H9 (cell line): Measurements from ENCODE around the gene CCDC186. TPM values are rescaled to one million over a fixed set of nuclear protein-coding genes. Genes with fewer than 3 reads are reported as not detected.

Experiments used
- DNase-seq: peaks from one replicate; pipeline ENCODE4 v3.0.0-alpha.2; 2017
- H2AFZ ChIP-seq: one replicate; pipeline ENCODE4 v1.6.1; 2013; ENCODE audit warnings: mild to moderate bottlenecking, low read length, control low read depth, moderate library complexity
- H2AK5ac ChIP-seq: 2 replicates; pipeline ENCODE4 v1.6.1; 2013; ENCODE audit warnings: low read length, control low read depth, mixed read lengths; ENCODE audit not compliant: insufficient read length
- H2BK120ac ChIP-seq: one replicate; pipeline ENCODE4 v1.6.1; 2013; ENCODE audit warnings: low read depth, mild to moderate bottlenecking, low read length, control low read depth, inconsistent platforms; ENCODE audit not compliant: poor library complexity, severe bottlenecking
- H2BK12ac ChIP-seq: 2 replicates; pipeline ENCODE4 v1.6.1; 2013; ENCODE audit warnings: low read length, control low read depth, mixed read lengths, low read depth; ENCODE audit not compliant: insufficient read length
- H2BK15ac ChIP-seq: 2 replicates; pipeline ENCODE4 v1.6.1; 2013; ENCODE audit warnings: low read depth, low read length, control low read depth
- H2BK20ac ChIP-seq: one replicate; pipeline ENCODE4 v1.6.1; 2013; ENCODE audit warnings: low read depth, mild to moderate bottlenecking, low read length, control low read depth, inconsistent platforms; ENCODE audit not compliant: poor library complexity, severe bottlenecking
- H2BK5ac ChIP-seq: 2 replicates; pipeline ENCODE4 v1.6.1; 2013; ENCODE audit warnings: low read length, control low read depth, mixed read lengths; ENCODE audit not compliant: insufficient read length
- H3K14ac ChIP-seq: 2 replicates; pipeline ENCODE4 v1.6.1; 2013; ENCODE audit warnings: low read length, control low read depth; ENCODE audit not compliant: insufficient read depth
- H3K18ac ChIP-seq: 2 replicates; pipeline ENCODE4 v1.6.1; 2013; ENCODE audit warnings: low read depth, mild to moderate bottlenecking, mixed read lengths, low read length, control low read depth; ENCODE audit not compliant: insufficient read length
- H3K23ac ChIP-seq: 2 replicates; pipeline ENCODE4 v1.6.1; 2013; ENCODE audit warnings: low read length, control low read depth, mixed read lengths, low read depth; ENCODE audit not compliant: insufficient read length
- H3K23me2 ChIP-seq: 2 replicates; pipeline ENCODE4 v1.6.1; 2013; ENCODE audit warnings: low read depth, mild to moderate bottlenecking, mixed read lengths, low read length, control low read depth; ENCODE audit not compliant: insufficient read length, poor library complexity, severe bottlenecking
- H3K27ac ChIP-seq: 2 replicates; pipeline ENCODE4 v1.5.1; 2013; ENCODE audit warnings: low read length, control low read depth, mixed read lengths, low read depth; ENCODE audit not compliant: insufficient read length
- H3K27me3 ChIP-seq: 2 replicates; pipeline ENCODE4 v1.6.1; 2013; ENCODE audit warnings: low read length, control low read depth, inconsistent platforms; ENCODE audit not compliant: insufficient read depth
- H3K4ac ChIP-seq: 2 replicates; pipeline ENCODE4 v1.6.1; 2013; ENCODE audit warnings: low read depth, mild to moderate bottlenecking, control low read depth, inconsistent platforms, low read length, moderate library complexity
- H3K4me1 ChIP-seq: 2 replicates; pipeline ENCODE4 v1.6.1; 2013; ENCODE audit warnings: low read length, control low read depth, inconsistent platforms; ENCODE audit not compliant: insufficient read depth
- H3K4me2 ChIP-seq: 2 replicates; pipeline ENCODE4 v1.6.1; 2013; ENCODE audit warnings: low read length, control low read depth, mixed read lengths; ENCODE audit not compliant: insufficient read length, insufficient read depth
- H3K56ac ChIP-seq: 2 replicates; pipeline ENCODE4 v1.6.1; 2013; ENCODE audit warnings: low read depth, mild to moderate bottlenecking, mixed read lengths, low read length, control low read depth; ENCODE audit not compliant: insufficient read length
- H3K79me1 ChIP-seq: 2 replicates; pipeline ENCODE4 v1.6.1; 2013; ENCODE audit warnings: low read depth, mild to moderate bottlenecking, moderate library complexity, low read length, control low read depth, inconsistent platforms; ENCODE audit not compliant: insufficient read depth, poor library complexity, severe bottlenecking
- H3K79me2 ChIP-seq: 2 replicates; pipeline ENCODE4 v1.6.1; 2013; ENCODE audit warnings: low read length, control low read depth, inconsistent platforms; ENCODE audit not compliant: insufficient read depth
- H3K9ac ChIP-seq: 2 replicates; pipeline ENCODE4 v1.6.1; 2013; ENCODE audit warnings: low read length, control low read depth, mixed read lengths; ENCODE audit not compliant: insufficient read length; ENCODE audit errors: extremely low read depth
- H3K9me3 ChIP-seq: one replicate; pipeline ENCODE4 v1.6.1; 2013; ENCODE audit warnings: low read depth, low read length, inconsistent platforms; ENCODE audit not compliant: control insufficient read depth
- H3T11ph ChIP-seq: one replicate; pipeline ENCODE4 v1.6.1; 2013; ENCODE audit warnings: mild to moderate bottlenecking, low read length, control low read depth, inconsistent platforms
- H4K20me1 ChIP-seq: one replicate; pipeline ENCODE4 v1.6.1; 2013; ENCODE audit not compliant: control insufficient read depth, insufficient read length, insufficient read depth
- H4K5ac ChIP-seq: 2 replicates; pipeline ENCODE4 v1.6.1; 2013; ENCODE audit warnings: low read depth, mild to moderate bottlenecking, mixed read lengths, low read length, control low read depth; ENCODE audit not compliant: insufficient read length
- H4K8ac ChIP-seq: replicated peaks from 2 replicates; pipeline ENCODE4 v1.6.1; 2013; ENCODE audit warnings: low read length, control low read depth, mixed read lengths, low read depth; ENCODE audit not compliant: insufficient read length
- H4K91ac ChIP-seq: 2 replicates; pipeline ENCODE4 v1.6.1; 2013; ENCODE audit warnings: low read depth, mild to moderate bottlenecking, moderate library complexity, mixed read lengths, low read length, control low read depth; ENCODE audit not compliant: insufficient read length
- H3K27ac Mint-ChIP-seq, 3 experiments: 2 replicates in 2 of 3; 3 replicates in 1 of 3; pipeline ENCODE4 v1.8.0; 2020 to 2021; ENCODE audit warnings: mixed read lengths in 3 of 3, mild to moderate bottlenecking in 1 of 3, moderate library complexity in 1 of 3
- H3K27me3 Mint-ChIP-seq: 2 replicates; pipeline ENCODE4 v1.8.0; 2021; ENCODE audit warnings: low read depth, mild to moderate bottlenecking, moderate library complexity, mixed read lengths
- H3K36me3 Mint-ChIP-seq, 3 experiments: 2 replicates in 2 of 3; 3 replicates in 1 of 3; pipeline ENCODE4 v1.8.0; 2020 to 2021; ENCODE audit warnings: low read depth in 3 of 3, mixed read lengths in 3 of 3; ENCODE audit not compliant: insufficient read depth in 1 of 3
- H3K4me1 Mint-ChIP-seq, 2 experiments: 2 replicates each; pipeline ENCODE4 v1.8.0; 2020; ENCODE audit warnings: mixed read lengths in 2 of 2
- H3K4me3 Mint-ChIP-seq, 2 experiments: 2 replicates in 1 of 2; 3 replicates in 1 of 2; pipeline ENCODE4 v1.8.0; 2020 to 2021; ENCODE audit warnings: mild to moderate bottlenecking in 2 of 2, mixed read lengths in 2 of 2, moderate library complexity in 1 of 2
- H3K9me3 Mint-ChIP-seq, 2 experiments: 2 replicates in 1 of 2; 3 replicates in 1 of 2; pipeline ENCODE4 v1.8.0; 2020; ENCODE audit warnings: mild to moderate bottlenecking in 2 of 2, mixed read lengths in 2 of 2, moderate library complexity in 1 of 2
- CTCF ChIP-seq: fragments of 200-600 bp; sonication (generic); conservative IDR thresholded peaks from 3 replicates; pipeline ENCODE4 v1.8.0; 2021; ENCODE audit warnings: antibody characterized with exemption, mild to moderate bottlenecking
- WGBS: extraction: QIAGEN DNeasy Blood & Tissue Kit; methylation state at CpG from one replicate; pipeline ENCODE4 v1.1.7; 2013; ENCODE audit warnings: missing lambda C conversion rate, low lambda C conversion rate, mixed read lengths; ENCODE audit not compliant: insufficient read length; ENCODE audit errors: extremely low coverage; 5-methylcytosine and 5-hydroxymethylcytosine counted together
- total RNA-seq: library from RNA; stranded (reverse); gene quantifications from 2 replicates; pipeline ENCODE4 v1.2.1, GENCODE V29; 2021

Gene CCDC186
- total RNA-seq, 1 experiment from 2014 or later, result 16.7 TPM

GRCh38 chr10:114102256-114102655 is 71.7 kb downstream of the CCDC186 start:
- Histone ChIP-seq H3K27ac (no peak overlapping the region), H3K9ac (no peak overlapping the region), H3T11ph (no peak overlapping the region), H3K4ac (no peak overlapping the region), H3K23me2 (peaks cover 7% of the 10 kb centered on the region), H2BK20ac (no peak overlapping the region), H2BK15ac (no peak overlapping the region), H3K18ac (no peak overlapping the region), H4K8ac (no peak overlapping the region), H3K79me1 (no peaks in the 10 kb centered on the region), H3K4me1 (no peaks in the 10 kb centered on the region), H4K5ac (no peak overlapping the region), H4K91ac (no peak overlapping the region), H3K27me3 (peaks cover 15% of the 10 kb centered on the region; the same call in 1 of the 2 replicates), H2BK5ac (no peak overlapping the region), H3K79me2 (no peaks in the 10 kb centered on the region), H2AK5ac (no peak overlapping the region), H3K9me3 (no peaks in the 10 kb centered on the region), H3K56ac (no peak overlapping the region), H3K4me2 (no peak overlapping the region), H3K23ac (no peak overlapping the region), H2BK12ac (no peak overlapping the region), H2AFZ (no peak overlapping the region), H4K20me1 (no peaks in the 10 kb centered on the region), H2BK120ac (no peak overlapping the region), H3K14ac (no peak overlapping the region)
- Mint-ChIP-seq H3K27ac (no peak overlapping the region), H3K4me1 (peaks cover 10 to 11% of the 10 kb centered on the region in 2 experiments), H3K36me3 (no peaks in the 10 kb centered on the region), H3K27me3 (peaks cover 38% of the 10 kb centered on the region), H3K4me3 (no peak overlapping the region), H3K9me3 (no peaks in the 10 kb centered on the region)
- WGBS, result no CpG with 5 or more reads among the region's 2 CpGs
- DNase-seq, result no peak
- TF ChIP-seq CTCF, result no peak
